ENCODE results near the gene MFAP4.

DNA sequence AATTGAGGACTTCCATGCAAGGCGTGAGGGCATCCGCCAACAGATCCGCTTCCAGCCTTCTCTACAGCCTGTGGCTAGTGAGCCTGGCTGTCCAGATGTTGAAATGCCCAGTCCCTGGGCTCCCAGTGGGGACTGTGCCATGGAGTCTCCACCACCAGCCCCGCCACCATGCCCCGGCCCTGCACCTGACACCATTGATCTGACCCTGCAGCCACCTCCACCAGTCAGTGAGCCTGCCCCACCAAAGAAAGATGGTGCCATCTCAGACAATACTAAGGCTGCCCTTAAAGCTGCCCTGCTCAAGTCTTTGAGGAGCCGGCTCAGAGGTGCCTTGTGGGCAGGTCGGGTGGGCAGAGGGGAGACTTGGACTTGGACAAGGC is 5.6 kb downstream of the MFAP4 start:
- TF ChIP-seq GABPA (IDR thresholded peaks at IDR 0.05 in 1 of 2, conservative IDR thresholded peaks at IDR 0.05 in 1 of 2) (no peak), EGR1 (IDR thresholded peaks at IDR 0.05; ENCODE audit: low read depth in 2 of 2) (no peak), SP1 (IDR thresholded peaks at IDR 0.05) (no peak), YY1 (IDR thresholded peaks at IDR 0.05) (no peak), RXRA (IDR thresholded peaks at IDR 0.05) (no peak), TAF1 (conservative IDR thresholded peaks at IDR 0.05) (no peak), RAD21 (IDR thresholded peaks at IDR 0.05) (no peak)
- TF ChIP-seq, protein P1, sequence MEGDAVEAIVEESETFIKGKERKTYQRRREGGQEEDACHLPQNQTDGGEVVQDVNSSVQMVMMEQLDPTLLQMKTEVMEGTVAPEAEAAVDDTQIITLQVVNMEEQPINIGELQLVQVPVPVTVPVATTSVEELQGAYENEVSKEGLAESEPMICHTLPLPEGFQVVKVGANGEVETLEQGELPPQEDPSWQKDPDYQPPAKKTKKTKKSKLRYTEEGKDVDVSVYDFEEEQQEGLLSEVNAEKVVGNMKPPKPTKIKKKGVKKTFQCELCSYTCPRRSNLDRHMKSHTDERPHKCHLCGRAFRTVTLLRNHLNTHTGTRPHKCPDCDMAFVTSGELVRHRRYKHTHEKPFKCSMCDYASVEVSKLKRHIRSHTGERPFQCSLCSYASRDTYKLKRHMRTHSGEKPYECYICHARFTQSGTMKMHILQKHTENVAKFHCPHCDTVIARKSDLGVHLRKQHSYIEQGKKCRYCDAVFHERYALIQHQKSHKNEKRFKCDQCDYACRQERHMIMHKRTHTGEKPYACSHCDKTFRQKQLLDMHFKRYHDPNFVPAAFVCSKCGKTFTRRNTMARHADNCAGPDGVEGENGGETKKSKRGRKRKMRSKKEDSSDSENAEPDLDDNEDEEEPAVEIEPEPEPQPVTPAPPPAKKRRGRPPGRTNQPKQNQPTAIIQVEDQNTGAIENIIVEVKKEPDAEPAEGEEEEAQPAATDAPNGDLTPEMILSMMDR (IDR thresholded peaks at IDR 0.05; ENCODE audit: low read depth, low read length, missing input control): no peak
- TF ChIP-seq, protein P2, sequence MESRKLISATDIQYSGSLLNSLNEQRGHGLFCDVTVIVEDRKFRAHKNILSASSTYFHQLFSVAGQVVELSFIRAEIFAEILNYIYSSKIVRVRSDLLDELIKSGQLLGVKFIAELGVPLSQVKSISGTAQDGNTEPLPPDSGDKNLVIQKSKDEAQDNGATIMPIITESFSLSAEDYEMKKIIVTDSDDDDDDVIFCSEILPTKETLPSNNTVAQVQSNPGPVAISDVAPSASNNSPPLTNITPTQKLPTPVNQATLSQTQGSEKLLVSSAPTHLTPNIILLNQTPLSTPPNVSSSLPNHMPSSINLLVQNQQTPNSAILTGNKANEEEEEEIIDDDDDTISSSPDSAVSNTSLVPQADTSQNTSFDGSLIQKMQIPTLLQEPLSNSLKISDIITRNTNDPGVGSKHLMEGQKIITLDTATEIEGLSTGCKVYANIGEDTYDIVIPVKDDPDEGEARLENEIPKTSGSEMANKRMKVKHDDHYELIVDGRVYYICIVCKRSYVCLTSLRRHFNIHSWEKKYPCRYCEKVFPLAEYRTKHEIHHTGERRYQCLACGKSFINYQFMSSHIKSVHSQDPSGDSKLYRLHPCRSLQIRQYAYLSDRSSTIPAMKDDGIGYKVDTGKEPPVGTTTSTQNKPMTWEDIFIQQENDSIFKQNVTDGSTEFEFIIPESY (IDR thresholded peaks at IDR 0.05): no peak
- TF ChIP-seq, protein P3, sequence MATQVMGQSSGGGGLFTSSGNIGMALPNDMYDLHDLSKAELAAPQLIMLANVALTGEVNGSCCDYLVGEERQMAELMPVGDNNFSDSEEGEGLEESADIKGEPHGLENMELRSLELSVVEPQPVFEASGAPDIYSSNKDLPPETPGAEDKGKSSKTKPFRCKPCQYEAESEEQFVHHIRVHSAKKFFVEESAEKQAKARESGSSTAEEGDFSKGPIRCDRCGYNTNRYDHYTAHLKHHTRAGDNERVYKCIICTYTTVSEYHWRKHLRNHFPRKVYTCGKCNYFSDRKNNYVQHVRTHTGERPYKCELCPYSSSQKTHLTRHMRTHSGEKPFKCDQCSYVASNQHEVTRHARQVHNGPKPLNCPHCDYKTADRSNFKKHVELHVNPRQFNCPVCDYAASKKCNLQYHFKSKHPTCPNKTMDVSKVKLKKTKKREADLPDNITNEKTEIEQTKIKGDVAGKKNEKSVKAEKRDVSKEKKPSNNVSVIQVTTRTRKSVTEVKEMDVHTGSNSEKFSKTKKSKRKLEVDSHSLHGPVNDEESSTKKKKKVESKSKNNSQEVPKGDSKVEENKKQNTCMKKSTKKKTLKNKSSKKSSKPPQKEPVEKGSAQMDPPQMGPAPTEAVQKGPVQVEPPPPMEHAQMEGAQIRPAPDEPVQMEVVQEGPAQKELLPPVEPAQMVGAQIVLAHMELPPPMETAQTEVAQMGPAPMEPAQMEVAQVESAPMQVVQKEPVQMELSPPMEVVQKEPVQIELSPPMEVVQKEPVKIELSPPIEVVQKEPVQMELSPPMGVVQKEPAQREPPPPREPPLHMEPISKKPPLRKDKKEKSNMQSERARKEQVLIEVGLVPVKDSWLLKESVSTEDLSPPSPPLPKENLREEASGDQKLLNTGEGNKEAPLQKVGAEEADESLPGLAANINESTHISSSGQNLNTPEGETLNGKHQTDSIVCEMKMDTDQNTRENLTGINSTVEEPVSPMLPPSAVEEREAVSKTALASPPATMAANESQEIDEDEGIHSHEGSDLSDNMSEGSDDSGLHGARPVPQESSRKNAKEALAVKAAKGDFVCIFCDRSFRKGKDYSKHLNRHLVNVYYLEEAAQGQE (IDR thresholded peaks at IDR 0.05): no peak
- TF ChIP-seq, protein P4, sequence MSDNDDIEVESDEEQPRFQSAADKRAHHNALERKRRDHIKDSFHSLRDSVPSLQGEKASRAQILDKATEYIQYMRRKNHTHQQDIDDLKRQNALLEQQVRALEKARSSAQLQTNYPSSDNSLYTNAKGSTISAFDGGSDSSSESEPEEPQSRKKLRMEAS (IDR thresholded peaks at IDR 0.05): no peak

All from liver (tissue), 3 donors.